ENCODE results near the gene PTOV1.

Gene PTOV1

GRCh38 chr19:49845414-49845813 is 5.5 kb upstream of the PTOV1 start:
- H3K27ac ChIP-seq, result no peak overlapping the region
- TF ChIP-seq CTCF (conservative IDR thresholded peaks at IDR 0.05), result peak; percentile 45

- TF ChIP-seq CTCF (conservative IDR thresholded peaks at IDR 0.05), result no peak
- no peak overlapping the region for H3K27ac ChIP-seq
Observed at GRCh38 chr19:49846408-49846807, 4.6 kb upstream of the PTOV1 start.

- H3K27ac ChIP-seq, result no peak overlapping the region
- no peak for TF ChIP-seq CTCF (conservative IDR thresholded peaks at IDR 0.05)
Observed at GRCh38 chr19:49847731-49848696, 2.9 kb upstream of the PTOV1 start.

GRCh38 chr19:49848938-49849337 is 2.0 kb upstream of the PTOV1 start:
- no peak for TF ChIP-seq CTCF (conservative IDR thresholded peaks at IDR 0.05)

GRCh38 chr19:49849433-49850220 is 1.3 kb upstream of the PTOV1 start:
- peak overlapping the region; percentile 99 for H3K27ac ChIP-seq
- TF ChIP-seq CTCF (conservative IDR thresholded peaks at IDR 0.05), result no peak

More at GRCh38 chr19:49848938-49849337, 2.0 kb upstream of the PTOV1 start:
- H3K27ac ChIP-seq, result no peak overlapping the region

- H3K27ac ChIP-seq, result peak overlapping the region; percentile 99
- no peak for TF ChIP-seq CTCF (conservative IDR thresholded peaks at IDR 0.05)
Observed at GRCh38 chr19:49850221-49850486, 805 bp upstream of the PTOV1 start.

- peak overlapping the region; percentile 99 for H3K27ac ChIP-seq
- TF ChIP-seq CTCF (conservative IDR thresholded peaks at IDR 0.05), result no peak
Observed at GRCh38 chr19:49851456-49852259, 699 bp downstream of the PTOV1 start.
